DMS153 treated with DMSO at 0.1 percent for 48 hours (cell line): ENCODE data around the gene SCAF11.
A peak's percentile ranks its signal among the peaks of the same experiment; 100 is the strongest.
"Not testable (repeated sequence)": the region's sequence is repeated elsewhere in the genome, so short reads cannot be mapped to it uniquely, and the experiment has no call there.

Experiments used
- DNase-seq: peaks from one replicate; lab custom pipeline; 2025; ENCODE audit not compliant: unreplicated experiment; lab: John Stamatoyannopoulos, UW

Gene SCAF11

GRCh38 chr12:45990468-45991283 lies at the start of gene SCAF11:
TSS of gene SCAF11 (minus strand) at chr12:45990574. CDS start at chr12:45964167, 26,407 bp downstream.
- peak; percentile 98 for DNase-seq

DNA sequence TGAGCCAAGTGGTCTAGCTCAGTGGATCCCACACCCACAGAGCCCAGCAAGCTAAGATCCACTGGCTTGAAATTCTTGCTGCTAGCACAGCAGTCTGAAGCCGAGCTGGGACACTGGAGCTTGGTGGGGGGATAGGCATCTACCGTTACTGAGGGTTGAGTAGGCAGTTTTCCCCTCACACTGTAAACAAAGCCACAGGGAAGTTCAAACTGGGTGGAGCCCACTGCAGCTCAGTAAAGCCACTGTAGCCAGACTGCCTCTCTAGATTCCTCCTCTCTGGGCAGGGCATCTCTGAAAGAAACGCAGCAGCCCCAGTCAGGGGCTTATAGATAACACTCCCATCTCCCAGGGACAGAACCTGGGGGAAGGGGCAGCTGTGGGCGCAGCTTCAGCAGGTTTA lies 46.7 kb upstream of the SCAF11 start:
- not testable (repeated sequence) for DNase-seq

GRCh38 chr12:46027172-46027571 lies 36.8 kb upstream of the SCAF11 start:
- DNase-seq: no peak

DNA sequence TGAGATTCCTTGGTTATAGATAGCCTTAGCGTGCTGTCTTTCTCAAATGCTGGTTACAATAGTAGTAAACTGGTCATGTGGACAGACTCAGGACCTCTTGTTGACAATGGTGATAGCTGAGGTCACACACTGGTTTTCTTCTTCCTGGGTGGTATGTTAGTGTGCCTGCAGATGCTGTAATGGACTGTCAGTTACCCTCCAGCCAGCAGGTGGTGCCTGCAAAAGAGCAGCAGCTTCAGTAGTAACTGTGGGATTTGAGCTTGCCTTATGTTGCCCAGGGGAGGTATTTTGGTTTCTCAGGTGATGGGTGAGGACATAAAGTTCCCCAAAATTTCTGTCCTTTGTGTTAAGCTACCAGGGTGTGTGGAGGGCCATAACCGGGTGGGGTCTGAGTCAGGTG lies 33.7 kb upstream of the SCAF11 start:
- DNase-seq: no peak

GRCh38 chr12:46020768-46021167 lies 30.4 kb upstream of the SCAF11 start:
- DNase-seq: no peak

- DNase-seq: not testable (repeated sequence)
Observed at GRCh38 chr12:46018712-46019111, 28.3 kb upstream of the SCAF11 start.

DNA sequence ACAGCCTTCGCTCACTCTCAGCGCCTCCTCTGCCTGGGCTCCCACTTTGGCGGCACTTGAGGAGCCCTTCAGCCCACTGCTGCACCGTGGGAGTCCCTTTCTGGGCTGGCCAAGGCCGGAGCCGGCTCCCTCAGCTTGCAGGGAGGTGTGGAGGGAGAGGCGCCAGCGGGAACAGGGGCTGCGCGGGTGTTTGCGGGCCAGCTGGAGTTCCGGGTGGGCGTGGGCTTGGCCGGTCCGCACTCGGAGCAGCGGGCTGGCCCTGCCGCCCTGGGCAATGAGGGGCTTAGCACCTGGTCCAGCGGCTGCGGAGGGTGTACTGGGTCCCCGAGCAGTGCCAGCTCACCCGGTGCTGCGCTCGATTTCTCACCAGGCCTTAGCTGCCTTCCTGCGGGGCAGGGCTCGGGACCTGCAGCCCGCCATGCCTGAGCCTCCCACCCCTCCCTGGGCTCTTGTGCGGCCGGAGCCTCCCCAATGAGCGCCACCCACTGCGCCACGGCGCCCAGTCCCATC lies 27.5 kb upstream of the SCAF11 start:
- not testable (repeated sequence) for DNase-seq

DNA sequence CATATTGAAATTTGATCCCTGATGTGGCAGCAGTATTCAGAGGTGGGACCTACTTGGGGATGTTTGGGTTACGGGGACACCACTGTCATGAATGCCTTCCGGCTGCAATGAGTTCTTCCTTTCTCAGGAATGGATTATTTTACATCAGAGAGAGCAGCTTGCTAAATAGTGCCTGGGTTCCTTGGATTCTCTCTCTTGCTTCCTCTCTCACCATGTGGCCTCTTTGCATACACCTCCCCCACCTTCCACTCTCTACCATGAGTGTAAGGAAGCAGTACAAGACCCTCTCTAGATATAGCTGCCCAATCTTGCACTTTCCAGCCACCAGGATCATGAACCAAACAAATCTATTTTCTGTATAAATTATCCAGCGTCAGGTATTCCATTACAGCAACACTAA lies 15.4 kb upstream of the SCAF11 start:
- DNase-seq: no peak

DNA sequence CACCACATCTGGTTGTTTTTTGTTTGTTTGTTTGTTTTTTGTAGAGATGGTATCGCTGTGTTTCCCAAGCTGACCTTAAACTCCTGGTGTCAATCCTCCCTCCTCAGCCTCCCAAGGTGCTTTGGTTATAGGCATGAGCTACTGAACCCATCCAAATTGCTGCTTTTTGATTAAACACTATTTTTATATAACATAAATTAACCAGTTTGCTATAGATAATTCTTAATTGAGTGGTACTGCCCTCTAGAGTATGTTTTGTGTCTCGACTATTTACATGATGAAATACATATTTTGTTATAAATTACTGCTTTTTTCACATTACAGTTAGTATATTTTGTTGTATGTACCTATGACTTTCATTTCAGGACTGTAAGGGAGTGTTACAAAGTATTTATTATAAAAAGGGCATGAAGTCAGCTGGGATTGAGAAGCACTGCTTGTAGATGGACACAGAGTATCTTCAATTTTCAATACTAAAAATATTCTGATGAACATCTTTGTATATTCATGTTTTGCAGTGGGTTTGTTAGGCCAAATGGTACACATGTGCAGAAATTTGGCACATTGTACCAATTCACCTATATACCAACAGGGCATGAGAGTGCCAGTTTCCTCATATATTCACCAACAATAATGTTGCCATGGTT lies 14.9 kb upstream of the SCAF11 start:
- DNase-seq: no peak

DNA sequence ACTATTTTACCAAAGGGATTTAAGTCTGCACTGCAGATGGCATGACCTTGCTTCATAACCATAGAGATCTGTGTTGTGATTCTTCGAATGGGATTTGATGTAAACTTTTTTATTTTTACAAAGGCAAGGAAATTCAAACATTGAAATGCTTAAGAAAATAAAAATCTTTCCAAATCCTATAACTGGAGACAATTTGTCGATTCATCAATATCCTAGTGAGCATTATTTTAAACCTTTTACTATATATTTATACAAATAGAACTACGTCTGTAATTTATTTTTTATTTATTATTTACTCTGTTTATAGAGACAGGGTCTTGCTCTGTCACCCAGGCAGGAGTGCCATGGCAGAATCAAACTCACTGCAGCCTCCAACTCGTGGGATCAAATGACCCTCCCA lies 14.3 kb upstream of the SCAF11 start:
- no peak for DNase-seq

GRCh38 chr12:46000076-46000475 lies 9.7 kb upstream of the SCAF11 start:
- not testable (repeated sequence) for DNase-seq

- no peak for DNase-seq
Observed at GRCh38 chr12:45994736-45995135, 4.4 kb upstream of the SCAF11 start.

- peak; percentile 55 for DNase-seq
Observed at GRCh38 chr12:45991284-45992249, 1.2 kb upstream of the SCAF11 start.

- peak; percentile 23 for DNase-seq
Observed at GRCh38 chr12:45989721-45990467, 480 bp downstream of the SCAF11 start.

GRCh38 chr12:45989287-45989686 lies 1.1 kb downstream of the SCAF11 start:
- no peak for DNase-seq

GRCh38 chr12:45988264-45988663 lies 2.1 kb downstream of the SCAF11 start:
- DNase-seq: no peak

GRCh38 chr12:45987340-45987727 lies 3.0 kb downstream of the SCAF11 start:
- DNase-seq: no peak

GRCh38 chr12:45986641-45987339 lies 3.6 kb downstream of the SCAF11 start:
- no peak for DNase-seq

DNA sequence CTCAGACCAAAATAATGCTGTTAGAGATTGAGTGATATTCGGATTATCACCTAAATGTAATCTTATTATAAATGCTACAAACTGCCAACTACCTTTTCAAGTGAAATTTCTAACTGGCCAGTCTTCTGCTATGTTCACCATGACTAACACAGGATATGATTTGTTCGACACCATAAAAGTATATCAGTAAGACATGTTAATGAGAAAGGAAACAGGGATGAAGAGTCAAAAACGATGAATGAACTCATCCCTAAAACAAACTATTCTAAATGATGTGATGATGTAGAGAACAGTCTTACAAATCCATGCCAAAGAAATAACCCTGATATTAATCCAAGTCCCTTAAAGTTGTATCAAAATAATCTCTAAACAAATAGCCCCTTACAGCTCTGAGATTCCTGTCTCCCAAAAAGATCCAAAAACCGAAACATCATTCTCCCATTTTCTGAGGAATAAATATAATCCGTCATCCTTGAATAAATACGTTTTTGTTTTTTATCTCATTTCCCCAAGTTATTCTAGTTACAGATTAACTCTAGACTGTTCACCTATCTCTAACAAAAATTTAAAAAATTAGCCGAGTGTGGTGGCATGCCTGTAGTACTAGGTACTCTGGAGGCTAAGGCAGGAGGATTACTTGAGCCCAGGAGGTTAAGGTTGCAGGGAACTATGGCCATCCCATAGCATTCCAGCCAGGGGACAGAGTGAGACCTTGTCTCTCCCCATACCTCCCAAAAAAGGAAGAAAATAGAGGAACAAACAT lies 9.1 kb downstream of the SCAF11 start:
- DNase-seq: no peak
